ENCODE results near the gene GLI3.

Gene GLI3

GRCh38 chr7:42155584-42156290 is 81.3 kb downstream of the GLI3 start:
- no peak for DNase-seq
- no peaks in the 10 kb centered on the region for H3K36me3 ChIP-seq (ENCODE audit: control insufficient read depth, insufficient read depth, low read length)
- no peaks in the 10 kb centered on the region for H3K4me1 ChIP-seq (ENCODE audit: control insufficient read depth, insufficient read depth, low read length, poor library complexity, severe bottlenecking)
- no peak overlapping the region for H3K4me3 ChIP-seq (ENCODE audit: insufficient read depth, low read depth, low read length, poor library complexity, severe bottlenecking)
- no peaks in the 10 kb centered on the region for H3K9me3 ChIP-seq (ENCODE audit: control insufficient read depth, low read length)
- H3K27ac ChIP-seq (ENCODE audit: insufficient read depth, low read length, poor library complexity, severe bottlenecking) = no peak overlapping the region
- no peaks in the 10 kb centered on the region for H3K27me3 ChIP-seq (replicated peaks; ENCODE audit: control insufficient read depth, insufficient read depth, low read length, poor library complexity, severe bottlenecking)

DNA sequence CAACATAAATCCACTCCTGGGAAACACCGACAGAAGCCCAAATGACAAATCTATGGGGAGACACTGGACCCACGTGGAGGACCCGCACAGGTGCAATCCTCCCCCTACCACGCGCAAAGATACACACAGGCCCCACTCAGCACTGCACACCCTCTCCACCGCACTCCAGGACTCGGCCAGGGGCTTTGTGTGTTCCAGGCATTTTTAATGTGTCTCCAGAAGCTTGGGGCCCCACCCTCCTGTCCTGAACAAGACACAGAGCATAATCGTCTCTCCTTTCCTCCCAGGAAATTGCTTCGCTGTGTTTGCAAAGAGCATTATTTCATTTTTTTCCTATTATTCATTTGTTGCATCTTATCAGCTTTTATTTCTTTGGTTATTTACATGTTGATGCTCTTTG is 82.8 kb downstream of the GLI3 start:
- Histone ChIP-seq H3K27me3 (replicated peaks; ENCODE audit: control insufficient read depth, insufficient read depth, low read length, poor library complexity, severe bottlenecking) (no peaks in the 10 kb centered on the region), H3K4me1 (ENCODE audit: control insufficient read depth, insufficient read depth, low read length, poor library complexity, severe bottlenecking) (no peaks in the 10 kb centered on the region), H3K9me3 (ENCODE audit: control insufficient read depth, low read length) (no peaks in the 10 kb centered on the region)

GRCh38 chr7:42152329-42153205 is 84.4 kb downstream of the GLI3 start:
- Histone ChIP-seq H3K4me3 (ENCODE audit: insufficient read depth, low read depth, low read length, poor library complexity, severe bottlenecking) (no peak overlapping the region), H3K9me3 (ENCODE audit: control insufficient read depth, low read length) (no peaks in the 10 kb centered on the region), H3K36me3 (ENCODE audit: control insufficient read depth, insufficient read depth, low read length) (no peaks in the 10 kb centered on the region), H3K27ac (ENCODE audit: insufficient read depth, low read length, poor library complexity, severe bottlenecking) (no peak overlapping the region), H3K4me1 (ENCODE audit: control insufficient read depth, insufficient read depth, low read length, poor library complexity, severe bottlenecking) (no peaks in the 10 kb centered on the region), H3K27me3 (replicated peaks; ENCODE audit: control insufficient read depth, insufficient read depth, low read length, poor library complexity, severe bottlenecking) (no peaks in the 10 kb centered on the region)
- no peak for DNase-seq

More for the DNA sequence above, 82.8 kb downstream of the GLI3 start:
- no peak overlapping the region for H3K27ac ChIP-seq (ENCODE audit: insufficient read depth, low read length, poor library complexity, severe bottlenecking)
- no peak overlapping the region for H3K4me3 ChIP-seq (ENCODE audit: insufficient read depth, low read depth, low read length, poor library complexity, severe bottlenecking)
- H3K36me3 ChIP-seq (ENCODE audit: control insufficient read depth, insufficient read depth, low read length) = no peaks in the 10 kb centered on the region
- no peak for DNase-seq

DNA sequence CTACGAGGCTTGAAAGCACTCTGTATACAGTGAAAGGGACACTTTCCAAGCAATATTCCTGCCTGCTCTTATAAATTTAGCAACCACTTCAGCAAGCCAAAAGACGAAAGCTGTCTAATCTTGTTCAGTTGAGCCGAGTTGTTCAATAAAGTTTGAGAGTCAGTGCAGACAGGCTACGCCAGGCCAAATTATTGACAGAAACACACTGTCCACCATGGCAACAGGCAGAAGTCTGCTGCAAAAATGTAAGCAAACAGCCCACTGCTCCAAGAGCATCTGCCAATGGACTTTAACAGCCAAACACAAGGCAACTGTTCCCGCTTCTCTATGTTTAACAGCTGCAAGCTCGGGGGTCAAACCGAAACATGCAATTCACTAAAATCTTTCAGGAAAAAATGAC is 85.7 kb downstream of the GLI3 start:
- H3K27me3 ChIP-seq (replicated peaks; ENCODE audit: control insufficient read depth, insufficient read depth, low read length, poor library complexity, severe bottlenecking) = no peaks in the 10 kb centered on the region
- no peaks in the 10 kb centered on the region for H3K9me3 ChIP-seq (ENCODE audit: control insufficient read depth, low read length)
- no peak for DNase-seq
- H3K4me3 ChIP-seq (ENCODE audit: insufficient read depth, low read depth, low read length, poor library complexity, severe bottlenecking) = no peak overlapping the region
- no peak overlapping the region for H3K27ac ChIP-seq (ENCODE audit: insufficient read depth, low read length, poor library complexity, severe bottlenecking)
- H3K4me1 ChIP-seq (ENCODE audit: control insufficient read depth, insufficient read depth, low read length, poor library complexity, severe bottlenecking) = no peaks in the 10 kb centered on the region
- no peaks in the 10 kb centered on the region for H3K36me3 ChIP-seq (ENCODE audit: control insufficient read depth, insufficient read depth, low read length)

DNA sequence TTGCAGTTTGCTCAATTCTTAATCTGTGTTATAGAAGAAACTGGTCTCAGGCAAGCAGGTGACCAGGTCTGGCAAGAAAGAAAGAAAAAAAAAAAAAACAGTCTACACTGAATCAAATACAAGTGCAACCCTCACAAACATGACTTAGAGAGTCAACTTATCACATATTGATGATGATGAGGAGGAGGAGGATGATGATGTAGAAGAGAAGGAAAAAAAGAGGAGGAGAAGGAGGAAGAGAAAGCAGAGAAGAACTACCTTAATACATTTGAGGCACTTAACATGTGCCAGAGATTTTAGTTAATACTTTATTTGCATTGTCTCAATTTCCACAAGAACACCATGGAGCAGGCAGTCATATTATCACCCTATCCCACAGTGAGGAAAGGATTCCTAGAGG is 91.5 kb downstream of the GLI3 start:
- H3K27me3 ChIP-seq (replicated peaks; ENCODE audit: control insufficient read depth, insufficient read depth, low read length, poor library complexity, severe bottlenecking) = no peaks in the 10 kb centered on the region
- no peak for DNase-seq
- H3K36me3 ChIP-seq (ENCODE audit: control insufficient read depth, insufficient read depth, low read length) = no peaks in the 10 kb centered on the region
- H3K4me3 ChIP-seq (ENCODE audit: insufficient read depth, low read depth, low read length, poor library complexity, severe bottlenecking) = no peak overlapping the region
- no peaks in the 10 kb centered on the region for H3K4me1 ChIP-seq (ENCODE audit: control insufficient read depth, insufficient read depth, low read length, poor library complexity, severe bottlenecking)
- H3K9me3 ChIP-seq (ENCODE audit: control insufficient read depth, low read length) = no peaks in the 10 kb centered on the region
- no peak overlapping the region for H3K27ac ChIP-seq (ENCODE audit: insufficient read depth, low read length, poor library complexity, severe bottlenecking)

DNA sequence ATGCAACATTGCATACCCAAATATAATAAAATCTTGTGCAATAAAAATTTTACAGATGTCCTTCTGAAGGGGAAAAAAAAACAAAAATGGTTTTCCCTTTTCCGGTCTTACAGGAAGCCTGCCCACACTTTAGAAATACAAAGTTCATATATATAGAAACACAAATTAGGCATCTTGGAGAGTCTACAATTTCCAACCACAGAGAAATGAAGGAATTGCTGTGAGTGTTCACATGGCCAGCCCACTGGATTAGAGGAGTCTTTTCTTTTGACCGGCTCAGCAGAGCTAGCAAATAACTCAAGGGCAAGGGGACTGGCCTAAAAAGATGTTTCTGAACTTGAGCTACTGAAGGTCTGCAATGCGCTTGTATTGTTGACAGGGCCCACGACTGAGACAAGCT is 92.4 kb downstream of the GLI3 start:
- no peaks in the 10 kb centered on the region for H3K4me1 ChIP-seq (ENCODE audit: control insufficient read depth, insufficient read depth, low read length, poor library complexity, severe bottlenecking)
- no peaks in the 10 kb centered on the region for H3K36me3 ChIP-seq (ENCODE audit: control insufficient read depth, insufficient read depth, low read length)
- no peak overlapping the region for H3K4me3 ChIP-seq (ENCODE audit: insufficient read depth, low read depth, low read length, poor library complexity, severe bottlenecking)
- H3K9me3 ChIP-seq (ENCODE audit: control insufficient read depth, low read length) = no peaks in the 10 kb centered on the region
- DNase-seq = no peak
- no peaks in the 10 kb centered on the region for H3K27me3 ChIP-seq (replicated peaks; ENCODE audit: control insufficient read depth, insufficient read depth, low read length, poor library complexity, severe bottlenecking)
- no peak overlapping the region for H3K27ac ChIP-seq (ENCODE audit: insufficient read depth, low read length, poor library complexity, severe bottlenecking)

GRCh38 chr7:42143711-42144600 is 93.1 kb downstream of the GLI3 start:
- no peaks in the 10 kb centered on the region for H3K4me1 ChIP-seq (ENCODE audit: control insufficient read depth, insufficient read depth, low read length, poor library complexity, severe bottlenecking)
- no peaks in the 10 kb centered on the region for H3K36me3 ChIP-seq (ENCODE audit: control insufficient read depth, insufficient read depth, low read length)
- no peaks in the 10 kb centered on the region for H3K9me3 ChIP-seq (ENCODE audit: control insufficient read depth, low read length)
- no peak overlapping the region for H3K4me3 ChIP-seq (ENCODE audit: insufficient read depth, low read depth, low read length, poor library complexity, severe bottlenecking)
- H3K27me3 ChIP-seq (replicated peaks; ENCODE audit: control insufficient read depth, insufficient read depth, low read length, poor library complexity, severe bottlenecking) = no peaks in the 10 kb centered on the region
- H3K27ac ChIP-seq (ENCODE audit: insufficient read depth, low read length, poor library complexity, severe bottlenecking) = no peak overlapping the region
- no peak for DNase-seq

- Histone ChIP-seq H3K9me3 (ENCODE audit: control insufficient read depth, low read length) (no peaks in the 10 kb centered on the region), H3K4me1 (ENCODE audit: control insufficient read depth, insufficient read depth, low read length, poor library complexity, severe bottlenecking) (no peaks in the 10 kb centered on the region), H3K27me3 (replicated peaks; ENCODE audit: control insufficient read depth, insufficient read depth, low read length, poor library complexity, severe bottlenecking) (no peaks in the 10 kb centered on the region), H3K27ac (ENCODE audit: insufficient read depth, low read length, poor library complexity, severe bottlenecking) (no peak overlapping the region), H3K4me3 (ENCODE audit: insufficient read depth, low read depth, low read length, poor library complexity, severe bottlenecking) (no peak overlapping the region), H3K36me3 (ENCODE audit: control insufficient read depth, insufficient read depth, low read length) (no peaks in the 10 kb centered on the region)
- DNase-seq = no peak
Measured at GRCh38 chr7:42142089-42142488, 94.9 kb downstream of the GLI3 start.

DNA sequence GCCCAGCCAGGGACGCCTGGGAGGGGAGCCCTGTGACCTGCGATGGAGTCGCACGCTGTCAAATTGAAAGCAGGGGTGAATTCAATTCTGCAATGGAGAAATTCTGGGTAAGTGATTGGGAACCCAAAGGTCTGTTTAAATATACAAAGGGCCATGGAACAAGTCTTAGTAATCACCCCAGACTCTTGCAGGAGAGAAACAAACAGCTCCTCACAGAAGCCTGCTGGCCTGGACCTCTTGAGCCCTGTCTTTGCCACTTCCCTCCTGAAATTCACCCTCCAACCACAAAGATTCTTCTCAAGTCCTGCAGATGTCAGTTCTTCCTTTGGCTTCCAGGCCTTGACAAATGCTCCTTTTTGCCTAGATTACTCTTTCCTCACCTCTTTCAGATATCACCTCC is 97.3 kb downstream of the GLI3 start:
- no peaks in the 10 kb centered on the region for H3K36me3 ChIP-seq (ENCODE audit: control insufficient read depth, insufficient read depth, low read length)
- no peak for DNase-seq
- no peak overlapping the region for H3K27ac ChIP-seq (ENCODE audit: insufficient read depth, low read length, poor library complexity, severe bottlenecking)
- H3K4me3 ChIP-seq (ENCODE audit: insufficient read depth, low read depth, low read length, poor library complexity, severe bottlenecking) = no peak overlapping the region
- H3K9me3 ChIP-seq (ENCODE audit: control insufficient read depth, low read length) = no peaks in the 10 kb centered on the region
- H3K27me3 ChIP-seq (replicated peaks; ENCODE audit: control insufficient read depth, insufficient read depth, low read length, poor library complexity, severe bottlenecking) = no peaks in the 10 kb centered on the region
- no peaks in the 10 kb centered on the region for H3K4me1 ChIP-seq (ENCODE audit: control insufficient read depth, insufficient read depth, low read length, poor library complexity, severe bottlenecking)
